A549 treated with RU486 at 1 μM for 4 hours (cell line): ENCODE measurements around the gene MAMDC4. TPM values are rescaled to one million over a fixed set of nuclear protein-coding genes. Genes with fewer than 3 reads are reported as not detected.

Experiments
- total RNA-seq: library from RNA; stranded (reverse); fragments of 200-300 nt; extraction: Qiagen RNA extraction; gene quantifications from 5 replicates; pipeline ENCODE4 v1.2.3, GENCODE V29; 2022; ENCODE audit warnings: low read depth

Gene MAMDC4
- 1.8 to 5.2 TPM (median 3.6 TPM) in 5 replicates for total RNA-seq

DNA sequence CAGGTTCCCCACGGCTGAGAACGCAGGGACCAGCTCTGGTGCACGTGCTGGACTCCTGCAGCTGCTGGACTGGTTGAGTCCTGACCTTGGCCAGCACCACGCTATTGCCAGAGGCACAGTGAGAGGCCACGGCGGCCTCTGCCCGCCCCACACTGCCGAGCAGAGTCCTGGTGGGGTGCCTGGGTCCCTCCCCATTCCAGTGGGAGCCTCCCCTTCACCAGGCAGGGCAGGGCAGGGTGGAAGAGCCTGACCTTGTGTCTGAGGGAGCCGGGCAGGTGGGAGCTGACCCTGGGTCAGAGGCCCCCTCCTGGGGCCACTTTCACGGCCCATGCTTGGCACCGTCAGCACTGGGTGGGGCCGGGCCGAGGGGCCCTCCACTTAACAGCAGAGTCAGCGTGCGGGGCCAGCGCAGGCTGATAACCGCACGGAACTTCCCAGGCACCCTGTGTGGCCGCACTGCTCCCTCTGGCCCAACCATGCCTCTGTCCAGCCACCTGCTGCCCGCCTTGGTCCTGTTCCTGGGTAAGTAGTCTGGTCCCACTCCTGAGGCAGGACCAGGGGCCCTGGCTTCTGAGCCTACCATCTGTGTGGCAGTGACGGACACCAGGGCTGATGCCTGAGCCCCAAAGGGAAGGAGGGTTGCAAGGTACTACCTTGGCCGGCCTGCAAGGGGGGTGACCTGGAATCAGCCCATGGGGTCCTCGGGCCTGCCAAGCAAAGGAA lies at the start of gene MAMDC4:
MAMDC4 (plus strand) TSS at position 406 of the 723 bp plus-strand sequence; CDS start at position 477, 71 bp downstream.

DNA sequence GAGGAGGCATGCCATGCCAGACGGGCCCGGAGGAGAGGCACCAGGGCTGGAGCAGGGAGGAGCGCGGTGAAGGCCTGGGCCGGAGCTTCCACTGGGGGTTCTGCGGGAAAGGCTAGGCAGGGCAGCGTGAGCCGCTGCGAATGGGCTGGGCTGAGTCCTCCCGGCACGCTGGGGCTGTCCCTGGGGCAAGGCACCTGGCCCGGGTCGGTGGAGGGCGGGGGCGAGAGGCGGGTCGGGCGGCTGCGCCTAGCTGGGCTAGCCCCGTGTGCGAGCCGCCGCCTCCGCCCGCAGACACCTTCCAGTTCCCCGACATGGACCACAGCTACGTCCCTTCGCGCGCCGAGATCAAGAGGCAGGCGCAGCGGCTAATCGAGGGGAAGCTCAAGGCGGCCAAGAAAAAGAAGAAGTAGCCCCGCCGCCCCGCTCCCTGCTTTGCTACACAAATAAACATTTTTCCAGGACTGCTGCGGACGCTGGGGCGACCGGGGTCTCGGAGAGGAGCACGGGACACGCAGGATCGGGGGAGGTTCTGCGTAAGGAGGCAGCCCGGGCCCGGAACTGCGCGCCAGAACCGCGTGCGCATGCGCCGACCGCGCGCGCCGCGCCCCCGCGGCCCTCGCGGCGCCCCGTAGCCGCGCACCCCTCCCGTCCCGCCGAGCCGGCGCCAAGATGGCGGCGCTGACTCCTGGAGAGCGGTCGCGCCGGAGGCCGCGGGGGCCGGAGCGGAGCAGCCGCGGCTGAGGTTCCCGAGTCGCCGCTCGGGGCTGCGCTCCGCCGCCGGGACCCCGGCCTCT lies 44.7 kb upstream of the MAMDC4 start, which contains the start of gene RABL6:
RABL6 (plus strand) TSS at position 668 of the 794 bp plus-strand sequence. CDS start 249 bp downstream, outside the sequence.

GRCh38 chr9:136842380-136842948 lies 9.7 kb upstream of the MAMDC4 start, which contains the start of gene AJM1:
TSS of gene AJM1 (plus strand) at chr9:136842478. CDS start at chr9:136844415, 1,937 bp downstream.

GRCh38 chr9:136849038-136849959 lies 2.8 kb upstream of the MAMDC4 start, which contains the start of gene PHPT1:
TSS of gene PHPT1 (plus strand) at chr9:136849409. CDS start at chr9:136849431, 22 bp downstream.

GRCh38 chr9:136885950-136886578 lies 33.9 kb downstream of the MAMDC4 start, which contains the start of gene TRAF2:
TSS of gene TRAF2 (plus strand) at chr9:136886516. CDS start at chr9:136898741, 12,225 bp downstream.

Other genes with a start within 250 kb of the MAMDC4 start
- 34.7 to 61.3 TPM (median 53.8 TPM) in 5 replicates for gene EGFL7, start 189.4 kb upstream of the MAMDC4 start, total RNA-seq
- 69.1 to 126 TPM (median 109 TPM) in 5 replicates for gene AGPAT2, start 164.9 kb upstream of the MAMDC4 start, total RNA-seq
- gene DIPK1B, start 139.8 kb upstream of the MAMDC4 start, total RNA-seq, result 7.3 to 11.1 TPM (median 8.6 TPM) in 5 replicates
- gene LCN10, start 109.4 kb upstream of the MAMDC4 start, total RNA-seq, result not detected in 5 replicates
- gene LCN6, start 103.8 kb upstream of the MAMDC4 start, total RNA-seq, result not detected in 5 replicates
- gene LCN8, start 94.1 kb upstream of the MAMDC4 start, total RNA-seq, result not detected in 5 replicates
- not detected in 5 replicates for gene LCN15, start 87.8 kb upstream of the MAMDC4 start, total RNA-seq
- gene TMEM141, start 61.0 kb upstream of the MAMDC4 start, total RNA-seq, result 55.2 to 72.6 TPM (median 70.2 TPM) in 5 replicates
- gene CCDC183, start 56.0 kb upstream of the MAMDC4 start, total RNA-seq, result 0.28 to 0.49 TPM (median 0.32 TPM) in 5 replicates
- 62.1 to 91.5 TPM (median 77.2 TPM) in 5 replicates for gene RABL6, start 44.4 kb upstream of the MAMDC4 start, total RNA-seq
- gene AJM1, start 9.9 kb upstream of the MAMDC4 start, total RNA-seq, result 3.1 to 4.4 TPM (median 4.0 TPM) in 5 replicates
- 264 to 320 TPM (median 309 TPM) in 5 replicates for gene PHPT1, start 2.9 kb upstream of the MAMDC4 start, total RNA-seq
- 453 to 576 TPM (median 473 TPM) in 5 replicates for gene EDF1, start 14.0 kb downstream of the MAMDC4 start, total RNA-seq
- gene TRAF2, start 34.2 kb downstream of the MAMDC4 start, total RNA-seq, result 43.0 to 67.7 TPM (median 61.3 TPM) in 5 replicates
- 58.4 to 107 TPM (median 95.0 TPM) in 5 replicates for gene FBXW5, start 92.4 kb downstream of the MAMDC4 start, total RNA-seq
- gene C8G, start 92.9 kb downstream of the MAMDC4 start, total RNA-seq, result 0.24 to 2.2 TPM (median 0.66 TPM) in 5 replicates
- gene LCN12, start 99.9 kb downstream of the MAMDC4 start, total RNA-seq, result 0.61 to 1.6 TPM (median 0.86 TPM) in 5 replicates
- 0.25 to 0.76 TPM (median 0.59 TPM) in 3 of 5 replicates, not detected in the others for gene PTGDS, start 125.2 kb downstream of the MAMDC4 start, total RNA-seq
- gene LCNL1, start 130.6 kb downstream of the MAMDC4 start, total RNA-seq, result not detected in 5 replicates
- gene PAXX, start 140.1 kb downstream of the MAMDC4 start, total RNA-seq, result 42.1 to 79.2 TPM (median 76.4 TPM) in 5 replicates
- 2.0 to 3.7 TPM (median 3.4 TPM) in 5 replicates for gene CLIC3, start 144.2 kb downstream of the MAMDC4 start, total RNA-seq
- gene ABCA2, start 175.9 kb downstream of the MAMDC4 start, total RNA-seq, result 18.6 to 29.0 TPM (median 26.5 TPM) in 5 replicates
- 0.07 to 0.09 TPM (median 0.08 TPM) in 3 of 5 replicates, not detected in the others for gene FUT7, start 179.7 kb downstream of the MAMDC4 start, total RNA-seq
- gene NPDC1, start 193.8 kb downstream of the MAMDC4 start, total RNA-seq, result 37.1 to 85.1 TPM (median 73.1 TPM) in 5 replicates
- 0.31 to 1.1 TPM (median 0.91 TPM) in 5 replicates for gene ENTPD2, start 201.7 kb downstream of the MAMDC4 start, total RNA-seq
- 14.0 to 28.0 TPM (median 25.8 TPM) in 5 replicates for gene SAPCD2, start 218.2 kb downstream of the MAMDC4 start, total RNA-seq
- gene UAP1L1, start 225.2 kb downstream of the MAMDC4 start, total RNA-seq, result 9.3 to 14.6 TPM (median 11.2 TPM) in 5 replicates
- 42.0 to 52.8 TPM (median 50.3 TPM) in 5 replicates for gene MAN1B1, start 234.6 kb downstream of the MAMDC4 start, total RNA-seq